K562 (cell line): ENCODE measurements around the gene TUT1. TPM values are rescaled to one million over a fixed set of nuclear protein-coding genes. Genes with fewer than 3 reads are reported as not detected.

ENCODE experiments used
- ARHGAP35 ChIP-seq: fragments of 450-650 bp; IDR thresholded peaks from 2 replicates; pipeline ENCODE4 v1.6.1; 2018; ENCODE audit not compliant: partially characterized antibody
- FOXA1 ChIP-seq: fragments of 450-650 bp; IDR thresholded peaks from 2 replicates; pipeline ENCODE4 v1.6.1; 2016; ENCODE audit warnings: mild to moderate bottlenecking, borderline replicate concordance
- JUNB ChIP-seq: fragments of 450-650 bp; formaldehyde crosslinking; conservative IDR thresholded peaks from 2 replicates; pipeline ENCODE4 v1.4.0; 2020; ENCODE audit warnings: mild to moderate bottlenecking
- MNT ChIP-seq, 2 experiments: fragments of 450-650 bp; conservative IDR thresholded peaks; 2 replicates each; pipeline ENCODE4 v1.6.1; 2017; ENCODE audit warnings: mild to moderate bottlenecking in 2 of 2, moderate library complexity in 2 of 2
- SIN3A ChIP-seq, 2 experiments: fragments of 150-350 bp in 1 of 2; IDR thresholded peaks; 2 replicates each; pipeline ENCODE4 v1.6.1; 2011 to 2016; ENCODE audit warnings: borderline replicate concordance in 2 of 2, low read depth in 2 of 2, low read length in 2 of 2, mild to moderate bottlenecking in 2 of 2, moderate library complexity in 2 of 2; ENCODE audit not compliant: control insufficient read depth in 1 of 2
- SMAD4 ChIP-seq: fragments of 250-450 bp; sonication (Bioruptor Pico); conservative IDR thresholded peaks from 2 replicates; pipeline ENCODE4 v1.8.0; 2021; ENCODE audit warnings: inconsistent platforms, mild to moderate bottlenecking, moderate library complexity
- SMARCE1 ChIP-seq: fragments of 450-650 bp; IDR thresholded peaks from 2 replicates; pipeline ENCODE4 v1.7.1; 2016; ENCODE audit warnings: mild to moderate bottlenecking
- TSC22D4 ChIP-seq: fragments of 450-650 bp; IDR thresholded peaks from 2 replicates; pipeline ENCODE4 v1.6.1; 2016; ENCODE audit warnings: missing genetic modification characterization, missing biosample characterization, control low read depth
- ZNF263 ChIP-seq: sonication (generic); formaldehyde crosslinking; IDR thresholded peaks from 2 replicates; pipeline ENCODE4 v1.8.0; 2022; ENCODE audit warnings: mild to moderate bottlenecking, missing genetic modification reagents, borderline replicate concordance
- ZNF41 ChIP-seq: fragments of 250-450 bp; sonication (Bioruptor Pico); conservative IDR thresholded peaks from 2 replicates; pipeline ENCODE4 v1.4.0; 2020; ENCODE audit warnings: mild to moderate bottlenecking
- ZNF507 ChIP-seq: conservative IDR thresholded peaks from 2 replicates; pipeline ENCODE4 v1.6.1; 2017; ENCODE audit warnings: missing genetic modification characterization, missing compliant biosample characterization
- polyA plus RNA-seq, 8 experiments: library from polyadenylated mRNA; depleted of rRNA in 4 of 8; stranded (reverse) in 5 of 8; unstranded in 3 of 8; fragments of >200 nt; fragmentation: Nextera tagmentation in 2 of 8; fragmentation: Illumina TruSeq in 1 of 8; extraction: Ambion mirVana in 2 of 8; extraction: Trizol in 1 of 8; gene quantifications; 2 replicates each; pipeline versions ENCODE4 v1.2.1 to v1.2.3, GENCODE V29; 2011 to 2014; ENCODE audit warnings: inconsistent platforms in 1 of 8, missing spikeins in 1 of 8
- total RNA-seq, 7 experiments: library from RNA; depleted of rRNA in 6 of 7; stranded (reverse); fragments of >200 nt in 6 of 7; fragmentation: Illumina TruSeq in 2 of 7; extraction: Trizol in 2 of 7; gene quantifications; 2 replicates each; pipeline versions ENCODE4 v1.2.1 to v1.2.3, GENCODE V29; 2011 to 2021; ENCODE audit warnings: low replicate concordance in 1 of 7
- TF ChIP-seq, protein P1 (sequence below), 2 experiments: fragments of 450-650 bp; IDR thresholded peaks; 2 replicates each; pipeline ENCODE4 v1.6.1; 2016; ENCODE audit warnings: mild to moderate bottlenecking in 2 of 2, borderline replicate concordance in 1 of 2, low read depth in 1 of 2, moderate library complexity in 1 of 2
- TF ChIP-seq, protein P2 (sequence below): sonication (generic); formaldehyde crosslinking; IDR thresholded peaks from 2 replicates; pipeline ENCODE4 v1.8.1; 2022; ENCODE audit warnings: missing genetic modification reagents

Gene TUT1
- total and polyA plus RNA-seq, 9 of the 15 experiments (the other 6 are each of a cell fraction or from before 2014, with no cell fraction given): 0.66 to 44.3 (median 15.7) TPM

DNA sequence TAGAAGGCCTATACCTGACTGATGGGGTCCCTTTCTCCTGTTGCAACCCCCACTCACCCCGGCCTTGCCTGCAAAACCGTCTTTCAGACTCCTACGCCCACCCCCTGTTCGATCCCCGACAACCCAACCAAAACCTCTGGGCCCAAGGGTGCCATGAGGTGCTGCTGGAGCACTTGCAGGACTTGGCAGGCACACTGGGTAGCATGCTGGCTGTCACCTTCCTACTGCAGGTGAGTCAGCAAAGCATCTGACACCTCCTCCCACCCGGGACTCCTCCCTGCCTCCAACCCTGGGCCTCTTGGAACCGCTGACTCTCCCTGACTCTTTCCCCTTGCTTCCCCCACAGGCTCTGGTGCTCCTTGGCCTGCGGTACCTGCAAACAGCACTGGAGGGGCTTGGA lies 23.0 kb upstream of the TUT1 start (continued):
- TF ChIP-seq, protein P1, sequence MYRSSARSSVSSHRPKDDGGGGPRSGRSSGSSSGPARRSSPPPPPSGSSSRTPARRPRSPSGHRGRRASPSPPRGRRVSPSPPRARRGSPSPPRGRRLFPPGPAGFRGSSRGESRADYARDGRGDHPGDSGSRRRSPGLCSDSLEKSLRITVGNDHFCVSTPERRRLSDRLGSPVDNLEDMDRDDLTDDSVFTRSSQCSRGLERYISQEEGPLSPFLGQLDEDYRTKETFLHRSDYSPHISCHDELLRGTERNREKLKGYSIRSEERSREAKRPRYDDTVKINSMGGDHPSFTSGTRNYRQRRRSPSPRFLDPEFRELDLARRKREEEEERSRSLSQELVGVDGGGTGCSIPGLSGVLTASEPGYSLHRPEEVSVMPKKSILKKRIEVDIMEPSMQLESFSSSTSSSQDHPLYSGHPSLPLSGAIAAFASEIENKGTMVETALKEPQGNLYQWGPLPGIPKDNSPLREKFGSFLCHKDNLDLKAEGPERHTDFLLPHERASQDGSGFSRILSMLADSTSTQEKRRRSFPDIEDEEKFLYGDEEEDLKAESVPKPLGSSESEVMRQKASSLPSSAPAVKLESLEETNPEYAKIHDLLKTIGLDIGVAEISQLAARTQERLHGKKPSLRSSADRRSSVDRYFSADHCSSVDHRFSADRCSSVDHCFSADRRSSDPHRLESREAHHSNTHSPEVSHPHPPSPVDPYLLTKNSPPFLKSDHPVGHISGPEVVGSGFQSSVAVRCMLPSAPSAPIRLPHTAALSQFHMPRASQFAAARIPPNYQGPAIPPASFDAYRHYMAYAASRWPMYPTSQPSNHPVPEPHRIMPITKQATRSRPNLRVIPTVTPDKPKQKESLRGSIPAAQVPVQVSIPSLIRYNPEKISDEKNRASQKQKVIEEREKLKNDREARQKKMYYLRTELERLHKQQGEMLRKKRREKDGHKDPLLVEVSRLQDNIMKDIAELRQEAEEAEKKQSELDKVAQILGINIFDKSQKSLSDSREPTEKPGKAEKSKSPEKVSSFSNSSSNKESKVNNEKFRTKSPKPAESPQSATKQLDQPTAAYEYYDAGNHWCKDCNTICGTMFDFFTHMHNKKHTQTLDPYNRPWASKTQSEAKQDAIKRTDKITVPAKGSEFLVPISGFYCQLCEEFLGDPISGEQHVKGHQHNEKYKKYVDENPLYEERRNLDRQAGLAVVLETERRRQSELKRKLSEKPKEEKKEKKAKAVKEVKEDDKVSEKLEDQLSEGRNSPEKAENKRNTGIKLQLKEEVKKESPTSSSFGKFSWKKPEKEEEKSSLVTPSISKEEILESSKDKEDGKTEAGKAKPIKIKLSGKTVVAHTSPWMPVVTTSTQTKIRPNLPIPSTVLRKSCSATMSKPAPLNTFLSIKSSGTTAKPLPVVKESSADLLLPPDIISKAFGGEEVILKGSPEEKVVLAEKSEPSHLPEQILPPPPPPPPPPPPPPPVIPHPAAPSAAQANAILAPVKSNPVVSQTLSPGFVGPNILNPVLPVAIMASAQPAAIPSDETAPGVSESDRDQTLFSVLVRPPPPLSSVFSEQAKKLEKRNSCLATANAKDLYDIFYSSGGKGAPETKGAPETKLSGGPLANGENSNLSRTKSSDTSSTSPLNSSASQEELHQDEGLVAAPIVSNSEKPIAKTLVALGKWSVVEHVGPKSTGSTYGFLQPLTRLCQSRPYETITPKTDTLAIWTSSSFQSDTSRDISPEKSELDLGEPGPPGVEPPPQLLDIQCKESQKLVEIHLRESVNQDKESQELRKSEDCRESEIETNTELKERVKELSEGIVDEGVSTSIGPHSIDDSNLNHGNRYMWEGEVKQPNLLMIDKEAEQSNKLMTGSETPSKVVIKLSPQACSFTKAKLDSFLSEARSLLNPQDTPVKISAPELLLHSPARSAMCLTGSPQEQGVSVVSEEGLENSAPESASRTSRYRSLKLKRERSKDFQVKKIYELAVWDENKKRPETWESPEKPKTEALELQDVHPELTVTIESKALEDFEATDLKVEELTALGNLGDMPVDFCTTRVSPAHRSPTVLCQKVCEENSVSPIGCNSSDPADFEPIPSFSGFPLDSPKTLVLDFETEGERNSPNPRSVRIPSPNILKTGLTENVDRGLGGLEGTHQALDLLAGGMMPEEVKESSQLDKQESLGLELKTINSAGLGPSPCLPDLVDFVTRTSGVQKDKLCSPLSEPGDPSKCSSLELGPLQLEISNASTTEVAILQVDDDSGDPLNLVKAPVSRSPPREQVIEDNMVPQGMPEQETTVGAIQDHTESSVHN (IDR thresholded peaks at IDR 0.05; ENCODE audit: borderline replicate concordance in 1 of 2, low read depth in 1 of 2): no peak
- TF ChIP-seq ZNF263: peak; percentile 89
- TF ChIP-seq SMAD4: no peak
- TF ChIP-seq JUNB: no peak
- 0 out of 4 replicates have a peak, but pooled peaks of 1 of the 2 experiments have one; percentile 43 for TF ChIP-seq MNT (conservative IDR thresholded peaks at IDR 0.05)
- no peak for TF ChIP-seq ZNF507
- no peak for TF ChIP-seq FOXA1
- TF ChIP-seq, protein P2, sequence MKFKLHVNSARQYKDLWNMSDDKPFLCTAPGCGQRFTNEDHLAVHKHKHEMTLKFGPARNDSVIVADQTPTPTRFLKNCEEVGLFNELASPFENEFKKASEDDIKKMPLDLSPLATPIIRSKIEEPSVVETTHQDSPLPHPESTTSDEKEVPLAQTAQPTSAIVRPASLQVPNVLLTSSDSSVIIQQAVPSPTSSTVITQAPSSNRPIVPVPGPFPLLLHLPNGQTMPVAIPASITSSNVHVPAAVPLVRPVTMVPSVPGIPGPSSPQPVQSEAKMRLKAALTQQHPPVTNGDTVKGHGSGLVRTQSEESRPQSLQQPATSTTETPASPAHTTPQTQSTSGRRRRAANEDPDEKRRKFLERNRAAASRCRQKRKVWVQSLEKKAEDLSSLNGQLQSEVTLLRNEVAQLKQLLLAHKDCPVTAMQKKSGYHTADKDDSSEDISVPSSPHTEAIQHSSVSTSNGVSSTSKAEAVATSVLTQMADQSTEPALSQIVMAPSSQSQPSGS (CRISPR knock-in tag): no peak
- peak; percentile 25; the same call in 1 of the 2 replicates for TF ChIP-seq SMARCE1
- TF ChIP-seq SIN3A (IDR thresholded peaks at IDR 0.05; ENCODE audit: borderline replicate concordance in 2 of 2, control insufficient read depth in 1 of 2, low read depth in 2 of 2, low read length in 2 of 2): peak in 1 of 2 experiments; percentile 44; a peak in 1 of 4 replicates
- TF ChIP-seq ZNF41 (CRISPR knock-in tag): no peak
- TF ChIP-seq ARHGAP35: no peak
- no peak for TF ChIP-seq TSC22D4 (tag)
